Body of pancreas (tissue), 4 donors: Measurements from ENCODE around the gene TBC1D23. TPM values are rescaled to one million over a fixed set of nuclear protein-coding genes. Genes with fewer than 3 reads are reported as not detected.
"Not testable (repeated sequence)": the region's sequence is repeated elsewhere in the genome, so short reads cannot be mapped to it uniquely, and the experiment has no call there.

Experiments
- ATAC-seq: fragments of 150-250 bp; one replicate; pipeline ENCODE4 v1.9.1; 2016
- DNase-seq, 4 donors: peaks; one replicate each; pipeline ENCODE4 v3.0.0-alpha.2; 2019
- H3K27ac ChIP-seq, 4 donors: fragments of 200-600 bp; sonication (generic); 1 replicate in 3 of 4; 2 replicates in 1 of 4; pipeline versions ENCODE4 v1.5.1 to v1.6.1; 2016 to 2019; ENCODE audit warnings: mild to moderate bottlenecking in 1 of 4, mixed read lengths in 1 of 4, moderate library complexity in 1 of 4
- H3K27me3 ChIP-seq, 2 donors: fragments of 200-600 bp; sonication (generic); one replicate each; pipeline ENCODE4 v1.6.0; 2016; ENCODE audit warnings: mild to moderate bottlenecking in 1 of 2
- H3K36me3 ChIP-seq, 2 donors: fragments of 200-600 bp; sonication (generic); replicated peaks in 1 of 2; 2 replicates each; pipeline ENCODE4 v1.5.1; 2016; ENCODE audit warnings: low read depth in 2 of 2; ENCODE audit not compliant: insufficient read depth in 1 of 2
- H3K4me1 ChIP-seq: fragments of 200-600 bp; sonication (generic); one replicate; pipeline ENCODE4 v1.6.0; 2016
- H3K4me3 ChIP-seq, 2 donors: fragments of 200-600 bp; sonication (generic); 1 replicate in 1 of 2; 2 replicates in 1 of 2; pipeline ENCODE4 v1.5.1; 2016 to 2019
- H3K9me3 ChIP-seq, 3 donors: fragments of 200-600 bp; sonication (generic); 1 replicate in 2 of 3; 2 replicates in 1 of 3; pipeline ENCODE4 v1.5.1; 2016
- POLR2A ChIP-seq, 3 donors: fragments of 450-650 bp; IDR thresholded peaks; one replicate each; pipeline ENCODE4 v1.6.1; 2016; ENCODE audit warnings: antibody characterized with exemption in 3 of 3, mild to moderate bottlenecking in 2 of 3
- WGBS, 2 donors: methylation state at CpG; one replicate each; pipeline ENCODE4 v1.1.5; 2017; 5-methylcytosine and 5-hydroxymethylcytosine counted together
- intact Hi-C: fragments of 100-400 bp; cut with DNase I; formaldehyde crosslinking; loops from one replicate; pipeline ENCODE4 v1.15.1; 2023
- total RNA-seq, 2 donors: library from RNA; depleted of rRNA; stranded (reverse); fragments of >200 nt; gene quantifications; one replicate each; pipeline ENCODE4 v1.1.0, GENCODE V29; 2016
- TF ChIP-seq, protein P1 (sequence below), 7 experiments: fragments of 450-650 bp in 4 of 7; fragments of 200-600 bp in 3 of 7; sonication (generic) in 3 of 7; IDR thresholded peaks; one replicate each; pipeline ENCODE4 v1.5.1; 2016 to 2019; ENCODE audit warnings: antibody characterized with exemption in 7 of 7

TBC1D23 gene
- total RNA-seq, 2 donors from 2014 or later = 11.5 to 49.8 TPM

- Histone ChIP-seq H3K4me3 (peak within 1 kb of the TSS; percentile 43 to 52), H3K36me3 (peaks cover 0 to under 1% of the 10 kb centered on the region in 2 donors), H3K27ac (peak within 1 kb of the TSS; percentile 25 to 87 (median 86)), H3K9me3 (no peaks in the 10 kb centered on the region), H3K4me1 (peaks cover 13% of the 10 kb centered on the region), H3K27me3 (no peaks in the 10 kb centered on the region)
- 0 to 2% methylated on average over 6 to 77 of the region's 77 CpGs for WGBS, 2 donors
- intact Hi-C loops = no loop called here
- TF ChIP-seq POLR2A (IDR thresholded peaks at IDR 0.05) = peak; percentile 65 to 70 (median 65)
- TF ChIP-seq, protein P1, sequence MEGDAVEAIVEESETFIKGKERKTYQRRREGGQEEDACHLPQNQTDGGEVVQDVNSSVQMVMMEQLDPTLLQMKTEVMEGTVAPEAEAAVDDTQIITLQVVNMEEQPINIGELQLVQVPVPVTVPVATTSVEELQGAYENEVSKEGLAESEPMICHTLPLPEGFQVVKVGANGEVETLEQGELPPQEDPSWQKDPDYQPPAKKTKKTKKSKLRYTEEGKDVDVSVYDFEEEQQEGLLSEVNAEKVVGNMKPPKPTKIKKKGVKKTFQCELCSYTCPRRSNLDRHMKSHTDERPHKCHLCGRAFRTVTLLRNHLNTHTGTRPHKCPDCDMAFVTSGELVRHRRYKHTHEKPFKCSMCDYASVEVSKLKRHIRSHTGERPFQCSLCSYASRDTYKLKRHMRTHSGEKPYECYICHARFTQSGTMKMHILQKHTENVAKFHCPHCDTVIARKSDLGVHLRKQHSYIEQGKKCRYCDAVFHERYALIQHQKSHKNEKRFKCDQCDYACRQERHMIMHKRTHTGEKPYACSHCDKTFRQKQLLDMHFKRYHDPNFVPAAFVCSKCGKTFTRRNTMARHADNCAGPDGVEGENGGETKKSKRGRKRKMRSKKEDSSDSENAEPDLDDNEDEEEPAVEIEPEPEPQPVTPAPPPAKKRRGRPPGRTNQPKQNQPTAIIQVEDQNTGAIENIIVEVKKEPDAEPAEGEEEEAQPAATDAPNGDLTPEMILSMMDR (IDR thresholded peaks at IDR 0.05) = peak in 2 of 7 experiments; percentile 15 to 30
- ATAC-seq = peak; percentile 96
- peak; percentile 87 to 93 (median 90) for DNase-seq
Measured at GRCh38 chr3:100334488-100335351, 73.9 kb downstream of the TBC1D23 start, which contains the start of gene NIT2. TSS of gene NIT2 (plus strand) at chr3:100334757. CDS start at chr3:100334792, 35 bp downstream.

GRCh38 chr3:100335434-100335833, 74.6 kb downstream of the TBC1D23 start:
- intact Hi-C loops = no loop called here
- H3K36me3 ChIP-seq = peaks cover 0 to 6% of the 10 kb centered on the region in 2 donors
- ATAC-seq = no peak
- no peaks in the 10 kb centered on the region for H3K27me3 ChIP-seq
- H3K9me3 ChIP-seq = no peaks in the 10 kb centered on the region
- 66 to 74% methylated on average over 14 of the region's 14 CpGs for WGBS, 2 donors
- H3K4me1 ChIP-seq = peaks cover 13% of the 10 kb centered on the region
- DNase-seq = peak in 1 of 4 donors; percentile 15
- TF ChIP-seq, protein P1 (IDR thresholded peaks at IDR 0.05) = no peak
- no peak for TF ChIP-seq POLR2A (IDR thresholded peaks at IDR 0.05)
- peak overlapping the region in 1 of 2 donors; percentile 43 for H3K4me3 ChIP-seq
- peak overlapping the region; percentile 25 to 87 (median 86) for H3K27ac ChIP-seq

- DNase-seq, H3K36me3 ChIP-seq, H3K27me3 ChIP-seq, H3K9me3 ChIP-seq, intact Hi-C loops, H3K4me3 ChIP-seq, H3K27ac ChIP-seq, ATAC-seq: not testable (repeated sequence)
- peaks cover 13% of the 10 kb centered on the region for H3K4me1 ChIP-seq
- 89 to 91% methylated on average over 10 of the region's 10 CpGs for WGBS, 2 donors
Measured at GRCh38 chr3:100336229-100336628, 75.4 kb downstream of the TBC1D23 start.

- Histone ChIP-seq H3K27me3 (no peaks in the 10 kb centered on the region), H3K4me1 (peaks cover 12% of the 10 kb centered on the region), H3K9me3 (no peaks in the 10 kb centered on the region), H3K4me3 (no peak overlapping the region), H3K27ac (no peak overlapping the region), H3K36me3 (peaks cover 5 to 9% of the 10 kb centered on the region in 2 donors)
- TF ChIP-seq POLR2A (IDR thresholded peaks at IDR 0.05) = no peak
- TF ChIP-seq, protein P1 (IDR thresholded peaks at IDR 0.05) = no peak
- DNase-seq (no peak), ATAC-seq (no peak)
- 86 to 94% methylated on average over 10 of the region's 10 CpGs for WGBS, 2 donors
- intact Hi-C loops = no loop called here
Measured at GRCh38 chr3:100338911-100339310, 78.1 kb downstream of the TBC1D23 start.

DNA sequence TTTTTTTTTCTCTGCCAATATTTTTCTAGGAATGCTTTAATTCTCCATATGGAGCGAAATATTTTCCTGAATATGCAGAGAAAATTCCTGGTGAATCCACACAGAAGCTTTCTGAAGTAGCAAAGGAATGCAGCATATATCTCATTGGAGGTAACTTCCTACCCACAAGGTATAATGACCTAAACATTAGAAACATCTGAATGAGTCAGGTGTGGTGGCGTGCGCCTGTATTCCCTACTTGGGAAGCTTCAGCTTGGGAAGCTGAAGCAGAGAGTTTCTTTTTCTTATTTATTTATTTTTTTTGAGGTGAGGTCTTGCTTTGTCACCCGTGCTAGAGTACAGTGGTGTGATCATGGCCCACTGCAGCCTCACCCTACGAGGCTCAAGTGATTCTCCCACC, 79.0 kb downstream of the TBC1D23 start:
- H3K9me3 ChIP-seq = no peaks in the 10 kb centered on the region

More for the DNA sequence above, 79.0 kb downstream of the TBC1D23 start:
- DNase-seq (no peak), ATAC-seq (no peak)
- intact Hi-C loops = no loop called here
- H3K4me1 ChIP-seq = peaks cover 9% of the 10 kb centered on the region
- WGBS, 2 donors = 96 to 99% methylated on average over 5 of the region's 5 CpGs
- H3K27me3 ChIP-seq = no peaks in the 10 kb centered on the region
- H3K36me3 ChIP-seq = peaks cover 5 to 9% of the 10 kb centered on the region in 2 donors
- TF ChIP-seq POLR2A (IDR thresholded peaks at IDR 0.05) = no peak
- TF ChIP-seq, protein P1 (IDR thresholded peaks at IDR 0.05) = no peak
- H3K4me3 ChIP-seq = no peak overlapping the region
- H3K27ac ChIP-seq = no peak overlapping the region
